TTC549 (cell line): ENCODE data around the gene SSTR5.

Experiments
- FAIRE-seq: peaks from 2 replicates; lab custom pipeline; 2012; peaks lifted over from hg19 to GRCh38; lab: Jason Lieb, UNC

SSTR5 gene

DNA sequence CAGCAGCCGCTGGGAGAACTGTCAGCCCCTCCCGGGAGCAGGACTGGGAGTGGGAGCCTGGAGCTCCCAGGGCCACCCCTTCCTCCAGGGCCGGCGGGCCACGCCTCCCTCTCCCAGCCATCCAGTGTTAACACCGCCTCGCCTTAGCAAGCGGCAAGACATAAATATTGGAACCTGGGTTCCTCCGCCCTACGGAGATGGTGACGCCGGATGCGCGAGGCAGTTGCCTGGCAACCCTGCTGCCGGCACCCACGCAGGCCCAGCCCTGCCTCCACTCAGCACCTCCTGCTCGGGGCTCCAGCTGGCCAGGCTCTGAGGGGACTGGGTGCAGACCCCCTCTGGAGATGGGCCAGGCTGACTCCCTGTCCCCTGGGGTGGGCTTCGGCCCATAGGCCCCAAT, 52.9 kb downstream of the SSTR5 start:
- no peak for FAIRE-seq

DNA sequence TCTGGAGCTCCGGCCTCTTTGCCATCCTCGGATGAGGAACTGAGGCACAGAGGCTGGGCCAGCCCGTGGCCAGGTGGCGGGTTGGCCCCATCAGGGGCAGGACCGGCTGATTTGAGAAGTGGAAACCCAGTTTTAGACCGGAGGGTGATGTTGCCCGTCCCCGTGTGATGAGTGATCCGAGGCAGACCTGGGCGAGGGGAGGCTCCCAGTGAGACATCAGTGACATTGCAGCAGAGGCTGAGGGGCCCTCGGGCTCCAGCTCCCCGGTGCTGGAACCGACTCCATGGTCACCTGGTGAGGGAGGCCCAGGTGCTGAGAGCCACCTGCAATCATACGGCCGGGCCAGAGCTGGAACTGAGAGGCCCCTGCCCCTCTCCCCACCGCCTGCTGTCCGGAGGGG, 53.5 kb downstream of the SSTR5 start:
- FAIRE-seq: no peak

DNA sequence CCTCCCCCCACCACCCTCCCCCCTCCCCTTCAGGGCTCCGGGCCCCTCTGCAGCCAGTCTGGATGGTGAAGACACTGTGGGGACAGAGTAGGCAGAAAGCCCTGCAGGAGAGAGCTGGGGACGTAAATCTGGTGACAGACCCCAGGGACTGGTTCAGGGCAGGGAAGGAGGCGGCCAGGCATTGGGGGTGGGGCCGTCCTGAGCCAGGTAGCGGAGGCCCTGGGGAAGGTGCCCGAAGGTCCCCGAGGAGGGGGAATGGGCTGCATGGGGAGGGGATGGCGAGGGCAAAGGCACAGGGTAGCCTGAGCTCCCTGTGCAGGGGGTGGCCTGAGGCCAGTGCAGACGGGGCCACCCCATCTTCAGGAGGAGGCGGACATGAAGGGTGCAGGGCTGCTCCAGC, 54.0 kb downstream of the SSTR5 start:
- no peak for FAIRE-seq

- no peak for FAIRE-seq
These were observed 54.6 kb downstream of the SSTR5 start for GRCh38 chr16:1127101-1127500.

- no peak for FAIRE-seq
These were observed 55.6 kb downstream of the SSTR5 start for GRCh38 chr16:1127971-1128715.

GRCh38 chr16:1129106-1129960, 56.8 kb downstream of the SSTR5 start:
- no peak for FAIRE-seq

- no peak for FAIRE-seq
These were observed 57.8 kb downstream of the SSTR5 start for GRCh38 chr16:1130382-1130781.
